SK-N-SH (cell line): Measurements from ENCODE around the gene TMC1.
A peak's percentile ranks its signal among the peaks of the same experiment; 100 is the strongest.
"Not testable (repeated sequence)": the region's sequence is repeated elsewhere in the genome, so short reads cannot be mapped to it uniquely, and the experiment has no call there.

Experiments
- FOSL2 ChIP-seq: IDR thresholded peaks from 2 replicates; pipeline ENCODE4 v1.4.0; 2012; ENCODE audit warnings: low read depth, mild to moderate bottlenecking, moderate library complexity, borderline replicate concordance
- GABPA ChIP-seq: IDR thresholded peaks from 2 replicates; pipeline ENCODE4 v1.4.0; 2012; ENCODE audit warnings: low read depth, mild to moderate bottlenecking
- POLR2AphosphoS5 ChIP-seq: IDR thresholded peaks from 2 replicates; pipeline ENCODE4 v1.6.1; 2012; ENCODE audit warnings: low read depth, low read length
- TAF1 ChIP-seq: IDR thresholded peaks from 2 replicates; pipeline ENCODE4 v1.6.1; 2012; ENCODE audit warnings: low read depth, mild to moderate bottlenecking, low read length, moderate library complexity, borderline replicate concordance
- TF ChIP-seq, protein P1 (sequence below): fragments of 200-600 bp; sonication (generic); IDR thresholded peaks from 2 replicates; pipeline ENCODE4 v1.6.1; 2017; ENCODE audit warnings: antibody characterized with exemption, mild to moderate bottlenecking, moderate library complexity

DNA sequence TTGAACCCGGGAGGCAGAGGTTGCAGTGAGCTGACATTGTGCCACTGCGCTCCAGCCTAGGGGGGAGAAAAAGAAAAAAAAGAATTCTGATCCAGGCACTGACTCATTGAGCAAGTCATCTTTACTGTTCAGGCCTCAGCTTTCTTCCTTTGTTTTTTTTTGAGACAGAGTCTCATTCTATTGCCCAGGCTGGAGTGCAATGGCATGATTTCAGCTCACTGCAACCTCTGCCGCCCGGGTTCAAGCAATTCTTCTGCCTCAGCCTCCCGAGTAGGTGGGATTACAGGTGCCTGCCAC lies 21.1 kb downstream of the TMC1 start:
- not testable (repeated sequence) for TF ChIP-seq POLR2AphosphoS5, TAF1, GABPA
- peak; percentile 37; the same call in 1 of the 2 replicates for TF ChIP-seq FOSL2
- TF ChIP-seq, protein P1, sequence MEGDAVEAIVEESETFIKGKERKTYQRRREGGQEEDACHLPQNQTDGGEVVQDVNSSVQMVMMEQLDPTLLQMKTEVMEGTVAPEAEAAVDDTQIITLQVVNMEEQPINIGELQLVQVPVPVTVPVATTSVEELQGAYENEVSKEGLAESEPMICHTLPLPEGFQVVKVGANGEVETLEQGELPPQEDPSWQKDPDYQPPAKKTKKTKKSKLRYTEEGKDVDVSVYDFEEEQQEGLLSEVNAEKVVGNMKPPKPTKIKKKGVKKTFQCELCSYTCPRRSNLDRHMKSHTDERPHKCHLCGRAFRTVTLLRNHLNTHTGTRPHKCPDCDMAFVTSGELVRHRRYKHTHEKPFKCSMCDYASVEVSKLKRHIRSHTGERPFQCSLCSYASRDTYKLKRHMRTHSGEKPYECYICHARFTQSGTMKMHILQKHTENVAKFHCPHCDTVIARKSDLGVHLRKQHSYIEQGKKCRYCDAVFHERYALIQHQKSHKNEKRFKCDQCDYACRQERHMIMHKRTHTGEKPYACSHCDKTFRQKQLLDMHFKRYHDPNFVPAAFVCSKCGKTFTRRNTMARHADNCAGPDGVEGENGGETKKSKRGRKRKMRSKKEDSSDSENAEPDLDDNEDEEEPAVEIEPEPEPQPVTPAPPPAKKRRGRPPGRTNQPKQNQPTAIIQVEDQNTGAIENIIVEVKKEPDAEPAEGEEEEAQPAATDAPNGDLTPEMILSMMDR = not testable (repeated sequence)
